ENCODE measurements around the gene PRUNE2.

The PRUNE2 gene

GRCh38 chr9:76738402-76738801 is 167.5 kb downstream of the PRUNE2 start:
- DNase-seq (ENCODE audit: low read depth in 1 of 2, low spot score in 1 of 2), result no peak

- DNase-seq (ENCODE audit: low read depth in 1 of 2, low spot score in 1 of 2), result no peak
Observed at GRCh38 chr9:76737154-76737902, 168.6 kb downstream of the PRUNE2 start.

- DNase-seq (ENCODE audit: low read depth in 1 of 2, low spot score in 1 of 2), result no peak
Observed at GRCh38 chr9:76734716-76735115, 171.2 kb downstream of the PRUNE2 start.

- no peak for DNase-seq (ENCODE audit: low read depth in 1 of 2, low spot score in 1 of 2)
Observed at GRCh38 chr9:76733096-76733495, 172.8 kb downstream of the PRUNE2 start.

GRCh38 chr9:76732341-76732958 is 173.5 kb downstream of the PRUNE2 start:
- no peak for DNase-seq (ENCODE audit: low read depth in 1 of 2, low spot score in 1 of 2)

- DNase-seq (ENCODE audit: low read depth in 1 of 2, low spot score in 1 of 2), result no peak
Observed at GRCh38 chr9:76730801-76731200, 175.1 kb downstream of the PRUNE2 start.

- no peak for DNase-seq (ENCODE audit: low read depth in 1 of 2, low spot score in 1 of 2)
Observed at GRCh38 chr9:76729980-76730737, 175.8 kb downstream of the PRUNE2 start.

- DNase-seq (ENCODE audit: low read depth in 1 of 2, low spot score in 1 of 2), result no peak
Observed at GRCh38 chr9:76729116-76729515, 176.8 kb downstream of the PRUNE2 start.

- DNase-seq (ENCODE audit: low read depth in 1 of 2, low spot score in 1 of 2), result no peak
Observed at GRCh38 chr9:76725885-76726284, 180.0 kb downstream of the PRUNE2 start.

- DNase-seq (ENCODE audit: low read depth in 1 of 2, low spot score in 1 of 2), result no peak
Observed at GRCh38 chr9:76725011-76725546, 180.8 kb downstream of the PRUNE2 start.

- DNase-seq (ENCODE audit: low read depth in 1 of 2, low spot score in 1 of 2), result no peak
Observed at GRCh38 chr9:76720245-76720644, 185.7 kb downstream of the PRUNE2 start.

- no peak for DNase-seq (ENCODE audit: low read depth in 1 of 2, low spot score in 1 of 2)
Observed at GRCh38 chr9:76718166-76718565, 187.7 kb downstream of the PRUNE2 start.

- DNase-seq (ENCODE audit: low read depth in 1 of 2, low spot score in 1 of 2), result no peak
Observed at GRCh38 chr9:76717613-76718012, 188.3 kb downstream of the PRUNE2 start.

GRCh38 chr9:76717176-76717575 is 188.7 kb downstream of the PRUNE2 start:
- no peak for DNase-seq (ENCODE audit: low read depth in 1 of 2, low spot score in 1 of 2)

GRCh38 chr9:76716085-76716672 is 189.7 kb downstream of the PRUNE2 start:
- no peak for DNase-seq (ENCODE audit: low read depth in 1 of 2, low spot score in 1 of 2)

- DNase-seq (ENCODE audit: low read depth in 1 of 2, low spot score in 1 of 2), result no peak
Observed at GRCh38 chr9:76713381-76713780, 192.5 kb downstream of the PRUNE2 start.

GRCh38 chr9:76709020-76709419 is 196.9 kb downstream of the PRUNE2 start:
- DNase-seq (ENCODE audit: low read depth in 1 of 2, low spot score in 1 of 2), result no peak

GRCh38 chr9:76707510-76707909 is 198.4 kb downstream of the PRUNE2 start:
- DNase-seq (ENCODE audit: low read depth in 1 of 2, low spot score in 1 of 2), result no peak

GRCh38 chr9:76704593-76705204 is 201.2 kb downstream of the PRUNE2 start:
- DNase-seq (ENCODE audit: low read depth in 1 of 2, low spot score in 1 of 2), result peak in 1 of 2 donors; percentile 12

- no peak for DNase-seq (ENCODE audit: low read depth in 1 of 2, low spot score in 1 of 2)
Observed at GRCh38 chr9:76703270-76703669, 202.6 kb downstream of the PRUNE2 start.

GRCh38 chr9:76701441-76702039 is 204.4 kb downstream of the PRUNE2 start:
- DNase-seq (ENCODE audit: low read depth in 1 of 2, low spot score in 1 of 2), result no peak

Measured in activated CD4-positive, alpha-beta T cell treated with anti-CD3 and anti-CD28 coated beads, Interleukin-2, amount 50 U/mL, for 24 hours (primary cell).